Measurements from ENCODE around the gene IMPDH1. TPM values are rescaled to one million over a fixed set of nuclear protein-coding genes. Genes with fewer than 3 reads are reported as not detected.

The IMPDH1 gene
- total RNA-seq, 1 experiment from 2014 or later = 119 TPM

DNA sequence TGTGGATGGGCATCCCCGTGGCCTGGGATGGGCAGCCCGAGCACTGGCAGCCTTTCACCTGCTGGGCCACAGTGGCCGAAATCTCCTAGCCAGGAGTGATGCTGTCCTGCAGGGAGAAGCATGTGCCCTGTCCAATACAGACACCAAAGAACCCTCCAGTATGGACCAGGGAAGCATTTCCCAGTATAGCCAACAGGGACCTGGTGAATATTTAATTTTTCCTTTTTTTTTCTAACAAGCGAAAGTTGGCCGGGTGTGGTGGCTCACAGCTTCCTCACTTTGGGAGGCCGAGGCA lies 11.0 kb downstream of the IMPDH1 start:
- Histone ChIP-seq H3K79me2 (ENCODE audit: low read depth) (peaks cover 16% of the 10 kb centered on the region), H3K4me2 (no peak overlapping the region), H3K9me3 (ENCODE audit: insufficient read depth, low read depth) (no peaks in the 10 kb centered on the region), H3K9me2 (ENCODE audit: insufficient read depth) (no peaks in the 10 kb centered on the region), H3F3A (ENCODE audit: insufficient read depth, low read depth) (peaks cover 13% of the 10 kb centered on the region; the same call in 1 of the 2 replicates), H4K20me1 (ENCODE audit: insufficient read depth) (peaks cover 2% of the 10 kb centered on the region; the same call in 1 of the 2 replicates), H3K27ac (no peak overlapping the region), H3K36me3 (ENCODE audit: low read depth) (peaks cover 9% of the 10 kb centered on the region; the same call in 1 of the 2 replicates), H3K4me3 (no peak overlapping the region), H3K4me1 (replicated peaks; ENCODE audit: insufficient read depth) (peaks cover 4% of the 10 kb centered on the region), H3K27me3 (ENCODE audit: insufficient read depth, low read depth) (no peaks in the 10 kb centered on the region), H2AFZ (no peak overlapping the region)
- DNase-seq = no peak
- ChIA-PET CTCF (interaction anchor here (1.2 to 1.4 kb wide), 2 partner anchors 10 to 62 kb away, joined by 4 read pairs; no protein-coding TSS in a partner anchor), POLR2A (ENCODE audit: unreplicated experiment) (no interaction called here)
- no TSS peak for BruUV-seq (replicated peaks)
- no peak for TF ChIP-seq EZH2 (IDR thresholded peaks at IDR 0.05; ENCODE audit: low read depth)
- TF ChIP-seq, protein P1, sequence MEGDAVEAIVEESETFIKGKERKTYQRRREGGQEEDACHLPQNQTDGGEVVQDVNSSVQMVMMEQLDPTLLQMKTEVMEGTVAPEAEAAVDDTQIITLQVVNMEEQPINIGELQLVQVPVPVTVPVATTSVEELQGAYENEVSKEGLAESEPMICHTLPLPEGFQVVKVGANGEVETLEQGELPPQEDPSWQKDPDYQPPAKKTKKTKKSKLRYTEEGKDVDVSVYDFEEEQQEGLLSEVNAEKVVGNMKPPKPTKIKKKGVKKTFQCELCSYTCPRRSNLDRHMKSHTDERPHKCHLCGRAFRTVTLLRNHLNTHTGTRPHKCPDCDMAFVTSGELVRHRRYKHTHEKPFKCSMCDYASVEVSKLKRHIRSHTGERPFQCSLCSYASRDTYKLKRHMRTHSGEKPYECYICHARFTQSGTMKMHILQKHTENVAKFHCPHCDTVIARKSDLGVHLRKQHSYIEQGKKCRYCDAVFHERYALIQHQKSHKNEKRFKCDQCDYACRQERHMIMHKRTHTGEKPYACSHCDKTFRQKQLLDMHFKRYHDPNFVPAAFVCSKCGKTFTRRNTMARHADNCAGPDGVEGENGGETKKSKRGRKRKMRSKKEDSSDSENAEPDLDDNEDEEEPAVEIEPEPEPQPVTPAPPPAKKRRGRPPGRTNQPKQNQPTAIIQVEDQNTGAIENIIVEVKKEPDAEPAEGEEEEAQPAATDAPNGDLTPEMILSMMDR (conservative IDR thresholded peaks at IDR 0.05) = peak; percentile 49; the same call in 1 of the 2 replicates
- intact Hi-C loops (cut with micrococcal nuclease; ENCODE audit: unreplicated experiment) = loop anchor here (1.0 kb wide), 2 partner anchors 27 to 63 kb away; no protein-coding TSS in a partner anchor

DNA sequence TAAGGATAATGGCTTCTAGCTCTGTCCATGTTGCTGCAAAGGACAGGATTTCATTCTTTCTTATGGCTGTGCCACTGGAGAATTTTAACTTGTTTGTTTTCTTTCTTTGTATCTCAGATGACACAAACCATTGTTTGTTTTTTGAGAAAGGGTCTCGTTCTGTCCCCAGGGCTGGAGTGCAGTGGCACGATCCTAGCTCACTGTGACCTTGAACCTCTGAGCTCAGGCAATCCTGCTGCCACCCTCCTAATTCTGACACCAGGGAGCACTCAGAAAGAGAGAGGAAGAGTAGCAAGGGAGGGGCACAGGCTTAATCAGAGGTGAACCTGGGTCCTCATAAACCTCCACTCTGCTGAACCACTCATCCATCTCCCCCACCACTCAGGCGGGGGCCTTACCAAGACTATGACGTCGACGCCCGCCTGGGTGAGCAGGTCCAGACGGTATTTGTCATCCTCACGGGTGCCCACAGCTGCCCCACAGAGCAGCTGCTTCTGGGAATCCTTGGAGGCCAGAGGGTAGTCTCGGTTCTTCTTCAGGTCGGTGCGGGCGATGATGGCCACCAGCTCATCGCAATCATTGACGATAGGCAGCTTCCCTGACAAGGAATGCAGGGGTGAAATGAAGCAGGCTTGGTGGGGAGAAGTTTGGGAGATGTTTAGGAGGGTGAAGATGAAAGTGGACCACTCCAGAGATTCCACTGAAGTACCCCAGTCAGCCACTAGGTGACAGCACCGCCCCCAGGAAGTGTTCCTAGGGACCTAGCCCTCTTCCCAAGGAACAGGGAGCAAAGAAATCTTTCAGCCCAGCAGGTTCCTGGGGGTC lies 11.6 kb downstream of the IMPDH1 start:
- Histone ChIP-seq H3K9me2 (ENCODE audit: insufficient read depth) (no peaks in the 10 kb centered on the region), H3K4me3 (no peak overlapping the region), H4K20me1 (ENCODE audit: insufficient read depth) (no peaks in the 10 kb centered on the region), H3K27me3 (ENCODE audit: insufficient read depth, low read depth) (no peaks in the 10 kb centered on the region), H3K79me2 (ENCODE audit: low read depth) (peaks cover 10% of the 10 kb centered on the region; the same call in 1 of the 2 replicates), H3K4me1 (replicated peaks; ENCODE audit: insufficient read depth) (no peaks in the 10 kb centered on the region), H3K9me3 (ENCODE audit: insufficient read depth, low read depth) (no peaks in the 10 kb centered on the region), H3K36me3 (ENCODE audit: low read depth) (peaks cover 9% of the 10 kb centered on the region; the same call in 1 of the 2 replicates), H2AFZ (no peak overlapping the region), H3F3A (ENCODE audit: insufficient read depth, low read depth) (peaks cover 13% of the 10 kb centered on the region; the same call in 1 of the 2 replicates), H3K27ac (no peak overlapping the region), H3K4me2 (no peak overlapping the region)
- CTCF ChIA-PET = interaction anchor here (0.6 to 1.4 kb wide), 4 partner anchors 10 to 62 kb away, joined by 3 to 4 read pairs (median 4); no protein-coding TSS in a partner anchor
- BruUV-seq (replicated peaks) = no TSS peak
- intact Hi-C loops (cut with micrococcal nuclease; ENCODE audit: unreplicated experiment) = loop anchor here (1.0 kb wide), 2 partner anchors 27 to 63 kb away; no protein-coding TSS in a partner anchor
- DNase-seq = peak in 1 of 2 experiments; percentile 68
- POLR2A ChIA-PET (ENCODE audit: unreplicated experiment) = no interaction called here
- TF ChIP-seq EZH2 (IDR thresholded peaks at IDR 0.05; ENCODE audit: low read depth) = no peak
- TF ChIP-seq, protein P1 (conservative IDR thresholded peaks at IDR 0.05) = peak; percentile 92

DNA sequence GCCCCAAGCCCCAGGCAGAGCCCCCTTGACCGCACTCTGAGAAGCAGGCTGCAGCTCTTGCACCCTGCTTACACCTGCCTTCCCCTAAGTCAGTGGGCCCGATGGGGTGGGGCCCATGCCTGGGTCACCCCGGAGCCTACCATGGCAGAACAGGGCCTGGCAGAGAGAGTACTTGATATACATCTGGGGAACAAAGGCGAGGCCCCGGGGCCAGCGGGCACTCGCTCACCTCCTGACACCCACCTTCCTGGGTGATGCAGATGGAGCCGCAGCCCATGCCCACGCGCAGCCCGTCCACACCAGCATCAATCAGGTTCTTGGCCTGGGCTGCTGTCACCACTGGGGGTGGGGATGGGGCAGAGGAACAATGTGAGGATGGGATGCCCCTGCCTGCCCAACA lies 13.4 kb downstream of the IMPDH1 start:
- no TSS peak for BruUV-seq (replicated peaks)
- Histone ChIP-seq H3F3A (ENCODE audit: insufficient read depth, low read depth) (peaks cover 13% of the 10 kb centered on the region; the same call in 1 of the 2 replicates), H3K4me1 (replicated peaks; ENCODE audit: insufficient read depth) (no peaks in the 10 kb centered on the region), H3K9me2 (ENCODE audit: insufficient read depth) (no peaks in the 10 kb centered on the region), H3K79me2 (ENCODE audit: low read depth) (no peaks in the 10 kb centered on the region), H3K9me3 (ENCODE audit: insufficient read depth, low read depth) (no peaks in the 10 kb centered on the region), H2AFZ (no peak overlapping the region), H3K36me3 (ENCODE audit: low read depth) (no peaks in the 10 kb centered on the region; the same call in 1 of the 2 replicates), H3K4me2 (no peak overlapping the region), H4K20me1 (ENCODE audit: insufficient read depth) (no peaks in the 10 kb centered on the region), H3K27ac (no peak overlapping the region), H3K4me3 (no peak overlapping the region), H3K27me3 (ENCODE audit: insufficient read depth, low read depth) (no peaks in the 10 kb centered on the region)
- CTCF ChIA-PET = interaction anchor here (0.5 kb wide), 1 partner anchor 28 kb away, joined by 5 read pairs; no protein-coding TSS in a partner anchor
- POLR2A ChIA-PET (ENCODE audit: unreplicated experiment) = no interaction called here
- no peak for DNase-seq
- intact Hi-C loops (cut with micrococcal nuclease; ENCODE audit: unreplicated experiment) = no loop called here
- no peak for TF ChIP-seq EZH2 (IDR thresholded peaks at IDR 0.05; ENCODE audit: low read depth)
- TF ChIP-seq, protein P1 (conservative IDR thresholded peaks at IDR 0.05) = no peak

Data from PC-9 (cell line).